Measurements from ENCODE around the gene CPNE5.

- TF ChIP-seq CTCF (IDR thresholded peaks at IDR 0.05) (no peak), POLR2A (IDR thresholded peaks at IDR 0.05) (no peak)
These were observed 38.8 kb downstream of the CPNE5 start for GRCh38 chr6:36800223-36801076.

All from Peyer's patch (tissue), 4 donors.